HG02970 (cell line): Measurements from ENCODE around the gene ERBB4.
A peak's percentile ranks its signal among the peaks of the same experiment; 100 is the strongest.
"Not testable (repeated sequence)": the region's sequence is repeated elsewhere in the genome, so short reads cannot be mapped to it uniquely, and the experiment has no call there.

ENCODE experiments used
- ATAC-seq: cut with Tn5 transposase; IDR thresholded peaks from one replicate; pipeline ENCODE4 v1.9.1; 2021; ENCODE audit warnings: mild to moderate bottlenecking, moderate library complexity, moderate number of reproducible peaks; ENCODE audit not compliant: unreplicated experiment, low FRiP score

The ERBB4 gene

DNA sequence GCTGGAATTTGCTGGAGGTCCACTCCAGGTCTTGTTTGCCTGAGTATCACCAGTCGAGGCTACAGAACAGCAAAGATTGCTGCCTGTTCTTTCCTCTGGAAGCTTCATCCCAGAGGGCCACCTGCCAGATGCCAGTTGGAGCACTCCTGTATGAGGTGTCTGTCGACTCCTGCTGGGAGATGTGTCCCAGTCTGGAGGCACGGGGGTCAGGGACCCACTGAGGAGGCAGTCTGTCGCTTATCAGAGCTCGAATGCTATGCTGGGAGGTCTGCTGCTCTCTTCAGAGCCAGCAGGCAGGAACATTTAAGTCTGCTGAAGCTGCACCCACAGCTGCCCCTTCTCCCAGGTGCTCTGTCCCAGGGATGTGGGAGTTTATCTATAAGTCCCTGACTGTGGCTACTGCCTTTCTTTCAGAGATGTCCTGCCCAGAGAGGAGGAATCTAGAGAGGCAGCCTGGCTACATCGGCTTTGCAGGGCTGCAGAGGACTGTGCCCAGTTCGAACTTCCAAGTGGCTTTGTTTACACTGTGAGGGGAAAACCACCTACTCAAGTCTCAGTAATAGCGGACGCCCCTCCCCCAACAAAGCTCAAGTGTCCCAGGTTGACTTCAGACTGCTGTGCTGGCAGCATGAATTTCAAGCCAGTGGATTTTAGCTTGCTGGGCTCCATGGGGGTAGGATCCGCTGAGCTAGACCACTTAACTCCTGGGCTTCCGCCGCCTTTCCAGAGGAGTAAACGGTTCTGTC, 301.1 kb downstream of the ERBB4 start:
- no peak for ATAC-seq

DNA sequence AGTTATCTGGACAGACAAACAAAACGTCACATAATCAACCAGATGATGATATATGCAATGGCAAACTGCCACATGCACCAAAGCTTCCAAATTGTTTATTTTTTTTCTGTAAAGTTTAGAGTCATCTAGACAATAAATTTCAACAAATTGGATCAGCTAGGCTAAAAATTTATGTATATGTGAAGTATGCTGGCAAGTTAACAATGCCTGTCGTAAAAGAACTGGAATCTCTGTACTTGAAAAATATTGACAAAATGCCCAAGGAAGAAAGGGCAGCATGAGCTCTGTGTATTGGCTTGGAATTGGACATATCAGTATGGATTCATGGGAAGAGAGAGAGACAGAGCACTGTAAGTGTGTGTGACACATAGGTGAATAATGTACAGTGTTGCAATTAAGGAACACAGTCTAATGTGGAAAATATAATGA, 309.8 kb downstream of the ERBB4 start:
- no peak for ATAC-seq

DNA sequence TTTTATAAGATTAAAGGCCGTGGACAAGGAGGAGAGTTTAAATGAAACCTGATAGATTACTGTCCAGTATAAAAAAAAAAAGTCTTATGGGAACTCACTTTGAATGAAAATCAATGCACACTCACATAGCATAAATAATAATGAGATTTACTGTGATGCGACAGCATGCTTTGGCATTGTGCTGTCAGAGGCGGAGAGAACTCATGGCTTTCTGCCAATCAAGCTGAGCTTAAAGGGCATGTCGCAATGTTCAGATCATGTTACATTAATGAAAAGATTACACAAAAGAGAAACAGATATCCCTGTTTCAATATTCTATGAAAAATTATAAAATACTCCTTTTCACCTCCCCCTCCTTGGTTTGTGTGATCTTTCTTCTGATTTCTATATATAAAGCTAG, 310.8 kb downstream of the ERBB4 start:
- no peak for ATAC-seq

DNA sequence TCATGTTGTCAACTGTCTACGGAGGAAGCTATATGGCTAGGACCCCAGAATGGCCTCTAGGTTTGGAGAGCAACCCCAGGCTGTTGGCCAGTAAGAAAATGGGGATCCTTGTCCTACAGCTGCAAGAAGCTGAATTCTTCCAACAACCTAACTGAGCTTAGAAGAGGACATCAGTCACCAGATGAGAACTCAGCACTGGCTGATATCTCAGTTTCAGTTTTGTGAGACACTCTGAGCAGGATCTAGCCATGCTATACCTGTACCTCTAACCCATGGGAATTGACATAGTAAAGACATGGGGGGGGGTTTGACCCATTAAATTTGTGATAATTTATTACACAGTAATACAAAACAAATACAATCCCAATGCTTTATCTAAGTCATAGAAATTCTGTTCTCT, 312.5 kb downstream of the ERBB4 start:
- ATAC-seq: no peak

DNA sequence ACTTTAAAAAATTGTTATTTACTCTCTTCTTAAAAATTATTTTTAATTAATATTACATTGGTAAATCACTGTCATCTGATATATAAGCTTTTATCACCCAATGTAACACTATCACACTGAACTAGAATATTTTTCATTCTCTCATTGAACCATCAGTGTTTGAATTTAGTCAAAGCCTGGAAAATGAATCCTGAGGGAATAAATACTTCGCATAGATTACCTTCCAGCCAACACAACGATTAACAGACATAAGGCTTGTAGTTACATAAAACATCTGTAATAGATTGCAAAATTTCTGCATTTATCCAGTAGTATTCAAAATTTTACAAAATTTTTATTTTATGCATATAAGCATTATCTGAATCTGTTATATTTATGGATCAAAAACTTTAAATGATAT, 314.9 kb downstream of the ERBB4 start:
- no peak for ATAC-seq

GRCh38 chr2:212213191-212213590, 325.4 kb downstream of the ERBB4 start:
- peak; percentile 61 for ATAC-seq

- ATAC-seq: no peak
Observed at GRCh38 chr2:212208467-212208866, 330.1 kb downstream of the ERBB4 start.

GRCh38 chr2:212197776-212198175, 340.8 kb downstream of the ERBB4 start:
- ATAC-seq: no peak

DNA sequence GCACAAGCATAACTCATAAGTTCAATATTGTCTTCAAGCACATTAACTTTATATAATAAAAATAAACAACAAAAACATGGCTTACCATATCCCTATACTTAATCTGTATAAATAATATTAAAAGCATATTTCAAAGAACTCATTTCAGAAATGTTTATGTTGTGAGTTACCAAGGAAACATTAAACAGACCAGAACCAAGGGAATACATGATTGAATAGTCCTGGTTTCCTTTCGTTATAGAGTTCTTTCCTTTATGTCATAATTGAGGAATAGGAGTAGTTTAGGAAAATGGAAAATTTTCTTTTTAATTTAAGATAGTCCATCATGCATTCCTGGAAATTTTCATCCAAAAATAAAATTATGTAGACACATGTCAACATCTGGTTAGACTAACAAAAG, 343.0 kb downstream of the ERBB4 start:
- ATAC-seq: no peak

- ATAC-seq: no peak
Observed at GRCh38 chr2:212194396-212194795, 344.2 kb downstream of the ERBB4 start.

DNA sequence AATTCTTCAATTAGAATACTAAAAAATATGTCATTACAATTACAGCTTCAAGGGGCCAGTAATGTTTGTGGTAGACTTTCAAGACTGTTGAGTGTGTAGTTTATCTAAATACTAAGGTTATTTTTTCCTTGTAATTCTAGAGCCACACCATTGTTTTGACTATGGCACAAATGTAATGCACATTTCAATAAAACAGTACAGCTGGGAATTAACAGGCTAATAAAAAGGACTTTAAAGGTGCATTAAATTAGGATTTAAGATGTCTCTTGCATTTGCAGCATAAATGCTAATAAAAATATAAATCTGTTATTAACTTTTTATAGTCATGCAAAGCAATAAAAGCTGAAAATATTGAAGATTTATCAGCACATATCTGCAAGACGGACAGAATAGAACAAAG, 344.8 kb downstream of the ERBB4 start:
- no peak for ATAC-seq

DNA sequence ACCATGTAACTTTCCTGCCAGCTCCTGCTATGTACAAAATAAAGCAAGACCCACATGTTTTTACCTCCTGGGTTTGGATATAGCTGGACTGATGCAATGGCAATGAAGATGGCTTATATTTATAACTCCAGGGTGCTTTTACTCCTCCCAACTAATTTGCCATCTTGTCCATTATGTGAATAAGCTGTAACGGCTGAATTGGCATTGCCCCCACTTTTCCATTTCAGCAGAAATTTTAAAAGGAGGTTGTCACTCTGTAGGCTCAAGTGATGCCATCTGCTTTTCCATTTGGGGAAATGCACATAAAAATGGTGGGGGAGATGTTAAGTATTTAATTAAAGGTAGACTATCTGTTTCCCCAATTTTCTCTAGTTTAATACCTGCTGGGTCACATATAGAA, 345.5 kb downstream of the ERBB4 start:
- no peak for ATAC-seq

DNA sequence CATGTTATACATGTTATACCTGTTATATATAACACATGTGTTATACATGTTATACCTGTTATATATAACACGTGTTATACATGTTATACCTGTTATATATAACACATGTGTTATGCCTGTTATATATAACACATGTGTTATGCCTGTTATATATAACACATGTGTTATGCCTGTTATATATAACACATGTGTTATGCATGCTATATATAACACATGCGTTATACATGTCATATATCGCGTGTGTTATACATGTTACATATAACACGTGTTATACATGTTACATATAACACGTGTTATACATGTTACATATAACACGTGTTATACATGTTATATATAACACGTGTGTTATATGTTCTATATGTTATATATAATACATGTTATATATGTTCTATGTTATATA, 347.2 kb downstream of the ERBB4 start:
- ATAC-seq: not testable (repeated sequence)

GRCh38 chr2:212186166-212186565, 352.4 kb downstream of the ERBB4 start:
- ATAC-seq: no peak

GRCh38 chr2:212181646-212182045, 357.0 kb downstream of the ERBB4 start:
- no peak for ATAC-seq

- ATAC-seq: no peak
Observed at GRCh38 chr2:212180408-212181083, 358.1 kb downstream of the ERBB4 start.

- no peak for ATAC-seq
Observed at GRCh38 chr2:212177724-212178123, 360.9 kb downstream of the ERBB4 start.

DNA sequence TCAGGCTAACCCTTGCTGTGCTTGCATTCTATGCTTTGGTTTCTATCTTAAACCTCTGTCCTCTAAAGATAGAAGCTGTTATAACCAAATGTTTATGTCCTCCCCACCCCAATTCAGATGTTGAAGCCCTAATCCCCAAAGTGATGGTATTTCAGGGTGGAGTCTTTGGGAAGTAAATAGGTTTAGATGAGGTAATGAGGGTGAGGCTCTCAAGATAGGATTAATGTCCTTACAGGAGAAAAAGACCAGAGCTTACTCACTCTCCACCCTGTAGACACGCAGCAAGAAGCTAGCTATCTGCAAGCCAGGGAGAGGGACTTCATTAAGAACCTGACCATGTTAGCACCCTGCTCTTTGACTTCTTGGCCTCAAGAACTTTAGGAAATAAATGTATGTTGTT, 362.5 kb downstream of the ERBB4 start:
- no peak for ATAC-seq

- no peak for ATAC-seq
Observed at GRCh38 chr2:212173756-212174510, 364.7 kb downstream of the ERBB4 start.

GRCh38 chr2:212173331-212173730, 365.3 kb downstream of the ERBB4 start:
- ATAC-seq: no peak

DNA sequence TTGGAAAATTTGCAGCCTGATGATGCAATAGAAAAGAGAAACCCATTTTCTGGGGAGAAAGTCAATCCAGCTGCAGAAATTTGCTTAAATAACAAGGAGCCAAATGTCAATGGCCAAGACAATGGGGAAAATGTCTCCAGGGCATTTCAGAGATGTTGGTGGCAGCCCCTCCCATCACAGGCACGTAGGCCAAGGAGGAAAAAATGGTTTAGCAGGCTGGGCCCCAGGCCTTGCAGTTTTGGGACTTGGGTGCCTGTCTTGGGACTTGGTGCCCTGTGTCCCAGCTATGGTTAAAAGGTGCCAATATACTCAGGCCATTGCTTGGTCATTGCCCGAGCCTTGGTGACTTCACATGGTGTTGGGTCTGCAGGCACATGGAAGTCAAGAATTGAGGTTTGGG, 368.2 kb downstream of the ERBB4 start:
- no peak for ATAC-seq
